Ishikawa (cell line): ENCODE results near the gene ARHGAP11A.
"Not testable (repeated sequence)": the region's sequence is repeated elsewhere in the genome, so short reads cannot be mapped to it uniquely, and the experiment has no call there.

Source experiments
- CEBPB ChIP-seq: IDR thresholded peaks from 2 replicates; pipeline ENCODE4 v1.6.1; 2012
- CREB1 ChIP-seq: IDR thresholded peaks from 2 replicates; pipeline ENCODE4 v1.6.1; 2012; ENCODE audit warnings: low read depth
- EGR1 ChIP-seq: IDR thresholded peaks from 2 replicates; pipeline ENCODE4 v1.6.1; 2012
- EP300 ChIP-seq: IDR thresholded peaks from 2 replicates; pipeline ENCODE4 v1.6.1; 2012; ENCODE audit warnings: borderline replicate concordance
- FOXM1 ChIP-seq: IDR thresholded peaks from 2 replicates; pipeline ENCODE4 v1.6.1; 2012; ENCODE audit warnings: low read depth, borderline replicate concordance
- NFIC ChIP-seq: IDR thresholded peaks from 2 replicates; pipeline ENCODE4 v1.6.1; 2012
- RAD21 ChIP-seq: IDR thresholded peaks from 2 replicates; pipeline ENCODE4 v1.6.1; 2012; ENCODE audit warnings: low read depth
- REST ChIP-seq: IDR thresholded peaks from 2 replicates; pipeline ENCODE4 v1.6.1; 2012; ENCODE audit warnings: low read depth, mild to moderate bottlenecking
- TAF1 ChIP-seq: IDR thresholded peaks from 2 replicates; pipeline ENCODE4 v1.6.1; 2012; ENCODE audit warnings: low read depth, mild to moderate bottlenecking
- TCF12 ChIP-seq: IDR thresholded peaks from 2 replicates; pipeline ENCODE4 v1.6.1; 2012; ENCODE audit warnings: low read depth
- TEAD4 ChIP-seq: IDR thresholded peaks from 2 replicates; pipeline ENCODE4 v1.6.1; 2012
- YY1 ChIP-seq: IDR thresholded peaks from 2 replicates; pipeline ENCODE4 v1.6.1; 2012; ENCODE audit warnings: low read depth
- ZBTB7A ChIP-seq: IDR thresholded peaks from 2 replicates; pipeline ENCODE4 v1.6.1; 2012; ENCODE audit warnings: low read depth
- TF ChIP-seq, protein P1 (sequence below): IDR thresholded peaks from 2 replicates; pipeline ENCODE4 v1.6.1; 2012
- TF ChIP-seq, protein P2 (sequence below): IDR thresholded peaks from 2 replicates; pipeline ENCODE4 v1.6.1; 2012

The ARHGAP11A gene, protein sequence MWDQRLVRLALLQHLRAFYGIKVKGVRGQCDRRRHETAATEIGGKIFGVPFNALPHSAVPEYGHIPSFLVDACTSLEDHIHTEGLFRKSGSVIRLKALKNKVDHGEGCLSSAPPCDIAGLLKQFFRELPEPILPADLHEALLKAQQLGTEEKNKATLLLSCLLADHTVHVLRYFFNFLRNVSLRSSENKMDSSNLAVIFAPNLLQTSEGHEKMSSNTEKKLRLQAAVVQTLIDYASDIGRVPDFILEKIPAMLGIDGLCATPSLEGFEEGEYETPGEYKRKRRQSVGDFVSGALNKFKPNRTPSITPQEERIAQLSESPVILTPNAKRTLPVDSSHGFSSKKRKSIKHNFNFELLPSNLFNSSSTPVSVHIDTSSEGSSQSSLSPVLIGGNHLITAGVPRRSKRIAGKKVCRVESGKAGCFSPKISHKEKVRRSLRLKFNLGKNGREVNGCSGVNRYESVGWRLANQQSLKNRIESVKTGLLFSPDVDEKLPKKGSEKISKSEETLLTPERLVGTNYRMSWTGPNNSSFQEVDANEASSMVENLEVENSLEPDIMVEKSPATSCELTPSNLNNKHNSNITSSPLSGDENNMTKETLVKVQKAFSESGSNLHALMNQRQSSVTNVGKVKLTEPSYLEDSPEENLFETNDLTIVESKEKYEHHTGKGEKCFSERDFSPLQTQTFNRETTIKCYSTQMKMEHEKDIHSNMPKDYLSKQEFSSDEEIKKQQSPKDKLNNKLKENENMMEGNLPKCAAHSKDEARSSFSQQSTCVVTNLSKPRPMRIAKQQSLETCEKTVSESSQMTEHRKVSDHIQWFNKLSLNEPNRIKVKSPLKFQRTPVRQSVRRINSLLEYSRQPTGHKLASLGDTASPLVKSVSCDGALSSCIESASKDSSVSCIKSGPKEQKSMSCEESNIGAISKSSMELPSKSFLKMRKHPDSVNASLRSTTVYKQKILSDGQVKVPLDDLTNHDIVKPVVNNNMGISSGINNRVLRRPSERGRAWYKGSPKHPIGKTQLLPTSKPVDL

GRCh38 chr15:32615051-32615870, at the start of gene ARHGAP11A:
Gene ARHGAP11A (plus strand): TSS chr15:32615504. CDS start chr15:32616212, 708 bp downstream.
- TF ChIP-seq TAF1 (peak; percentile 25; the same call in 1 of the 2 replicates), CEBPB (peak; percentile 60), FOXM1 (peak; percentile 73; the same call in 1 of the 2 replicates)

DNA sequence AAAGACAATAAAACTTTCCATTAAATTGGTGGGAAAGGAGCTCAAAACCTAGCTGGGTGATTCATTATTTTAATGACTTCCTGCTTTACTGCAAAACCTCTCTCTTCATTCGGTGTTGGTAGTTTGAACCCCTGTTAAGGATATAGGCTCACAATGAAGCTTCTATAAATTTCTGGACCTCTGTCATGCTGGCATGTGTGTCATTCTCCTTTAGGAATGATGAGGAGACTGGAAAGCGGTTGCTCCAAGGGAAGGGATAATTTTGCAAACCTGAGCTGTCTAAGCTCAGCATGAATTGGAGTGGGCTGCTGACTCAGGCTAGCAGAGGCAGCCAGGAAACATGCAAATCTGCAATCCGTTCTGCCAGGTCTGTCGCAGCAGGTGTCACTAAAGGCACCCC, 36.8 kb upstream of the ARHGAP11A start:
- TF ChIP-seq NFIC = peak; percentile 17; the same call in 1 of the 2 replicates
- peak; percentile 68 for TF ChIP-seq FOXM1
- TF ChIP-seq EP300 = peak; percentile 74; the same call in 1 of the 2 replicates
- peak; percentile 66 for TF ChIP-seq TCF12
- TF ChIP-seq TEAD4 = peak; percentile 68

- TF ChIP-seq REST, TAF1, TCF12: not testable (repeated sequence)
These were observed 22.2 kb upstream of the ARHGAP11A start, which contains the start of gene GOLGA8N for GRCh38 chr15:32593151-32593550. Gene GOLGA8N (plus strand): TSS chr15:32593456.

DNA sequence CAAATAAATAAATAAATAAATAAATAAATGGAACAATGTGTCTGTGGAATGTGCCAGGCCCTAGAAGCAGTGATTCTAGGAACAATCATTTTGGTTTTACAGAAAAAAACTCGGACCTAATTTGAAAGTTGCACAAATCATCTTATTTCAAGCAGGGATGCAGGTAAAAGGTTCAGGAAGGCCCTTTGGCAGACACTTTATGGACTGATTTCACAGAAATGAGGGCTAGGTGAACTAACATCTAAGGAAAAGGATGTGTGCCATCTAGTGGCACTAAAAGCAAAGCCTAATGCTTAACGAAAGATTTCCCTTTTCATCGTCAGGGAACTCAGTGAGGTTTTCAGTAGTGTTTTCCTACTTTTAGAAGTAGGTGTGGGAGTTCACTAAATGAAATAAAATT, 4.6 kb upstream of the ARHGAP11A start:
- TF ChIP-seq RAD21 = peak; percentile 33; the same call in 1 of the 2 replicates

DNA sequence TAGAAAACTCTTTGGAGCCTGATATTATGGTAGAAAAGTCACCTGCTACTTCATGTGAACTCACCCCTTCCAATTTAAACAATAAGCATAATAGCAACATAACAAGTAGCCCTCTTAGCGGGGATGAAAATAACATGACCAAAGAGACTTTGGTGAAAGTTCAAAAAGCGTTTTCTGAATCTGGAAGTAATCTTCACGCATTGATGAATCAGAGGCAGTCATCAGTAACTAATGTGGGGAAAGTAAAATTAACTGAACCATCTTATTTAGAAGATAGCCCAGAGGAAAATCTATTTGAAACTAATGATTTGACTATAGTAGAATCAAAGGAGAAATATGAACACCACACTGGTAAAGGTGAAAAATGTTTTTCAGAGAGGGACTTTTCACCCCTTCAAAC, 21.1 kb downstream of the ARHGAP11A start:
- no peak for TF ChIP-seq TCF12
- TF ChIP-seq, protein P1, sequence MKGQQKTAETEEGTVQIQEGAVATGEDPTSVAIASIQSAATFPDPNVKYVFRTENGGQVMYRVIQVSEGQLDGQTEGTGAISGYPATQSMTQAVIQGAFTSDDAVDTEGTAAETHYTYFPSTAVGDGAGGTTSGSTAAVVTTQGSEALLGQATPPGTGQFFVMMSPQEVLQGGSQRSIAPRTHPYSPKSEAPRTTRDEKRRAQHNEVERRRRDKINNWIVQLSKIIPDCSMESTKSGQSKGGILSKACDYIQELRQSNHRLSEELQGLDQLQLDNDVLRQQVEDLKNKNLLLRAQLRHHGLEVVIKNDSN = no peak
- TF ChIP-seq REST = no peak
- TF ChIP-seq FOXM1 = no peak
- TF ChIP-seq EGR1 = no peak
- no peak for TF ChIP-seq TAF1
- no peak for TF ChIP-seq NFIC
- no peak for TF ChIP-seq CEBPB
- no peak for TF ChIP-seq RAD21
- no peak for TF ChIP-seq TEAD4
- no peak for TF ChIP-seq ZBTB7A
- no peak for TF ChIP-seq EP300
- no peak for TF ChIP-seq YY1
- no peak for TF ChIP-seq CREB1
- TF ChIP-seq, protein P2, sequence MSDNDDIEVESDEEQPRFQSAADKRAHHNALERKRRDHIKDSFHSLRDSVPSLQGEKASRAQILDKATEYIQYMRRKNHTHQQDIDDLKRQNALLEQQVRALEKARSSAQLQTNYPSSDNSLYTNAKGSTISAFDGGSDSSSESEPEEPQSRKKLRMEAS = no peak
